HepG2 (cell line): ENCODE measurements around the gene KDM3B. TPM values are rescaled to one million over a fixed set of nuclear protein-coding genes. Genes with fewer than 3 reads are reported as not detected.

Experiments
- ATAC-seq: fragments of 200-7000 bp; cut with Tn5 transposase; 3 replicates; pipeline ENCODE4 v1.9.1; 2020; ENCODE audit warnings: mild to moderate bottlenecking, moderate library complexity
- BruUV-seq: library from RNA; stranded (reverse); fragments of 400-500 nt; replicated peaks from 2 replicates; lab custom pipeline; 2021; lab: Mats Ljungman, UMichigan
- CTCF ChIA-PET: fragments of 300-600 bp; formaldehyde crosslinking; extraction: SDS; loops from one replicate; lab custom pipeline; 2021; ENCODE audit warnings: low total read pairs, inconsistent platforms, low intra/inter-chr PET ratio; lab: Yijun Ruan, JAX
- POLR2A ChIA-PET: fragments of 350-600 bp; sonication (Branson Sonifier 250); formaldehyde crosslinking; loops from one replicate; lab custom pipeline; 2020; ENCODE audit warnings: antibody characterized with exemption, inconsistent platforms; lab: Yijun Ruan, JAX
- DNase-seq: peaks from one replicate; pipeline ENCODE4 v3.0.0-alpha.2; 2015; ENCODE audit warnings: low spot score
- FAIRE-seq: peaks from 3 replicates; lab custom pipeline; 2011; peaks lifted over from hg19 to GRCh38; lab: Jason Lieb, UNC
- H2AFZ ChIP-seq: one replicate; pipeline ENCODE4 v1.6.1; 2011; ENCODE audit warnings: low read length, inconsistent platforms
- H3K27ac ChIP-seq: fragments of 300-600 bp; 3 replicates; pipeline ENCODE4 v1.8.0; 2011; ENCODE audit warnings: mixed run types, mild to moderate bottlenecking, mixed read lengths, low read length, inconsistent platforms; ENCODE audit not compliant: insufficient read depth; ENCODE audit errors: extremely low read length
- H3K27me3 ChIP-seq, 2 experiments: fragments of 200-600 bp in 1 of 2; 2 replicates in 1 of 2; 3 replicates in 1 of 2; pipeline versions ENCODE4 v1.6.0 to v1.8.0; 2011; ENCODE audit warnings: low read length in 2 of 2, mild to moderate bottlenecking in 2 of 2, moderate library complexity in 2 of 2, inconsistent platforms in 1 of 2; ENCODE audit not compliant: insufficient read depth in 2 of 2, control insufficient read depth in 1 of 2
- H3K36me3 ChIP-seq, 2 experiments: fragments of 200-600 bp in 1 of 2; replicated peaks in 1 of 2; 2 replicates in 1 of 2; 3 replicates in 1 of 2; pipeline versions ENCODE4 v1.5.1 to v1.8.0; 2011; ENCODE audit warnings: low read length in 2 of 2, inconsistent platforms in 1 of 2; ENCODE audit not compliant: insufficient read depth in 2 of 2, control insufficient read depth in 1 of 2
- H3K4me1 ChIP-seq: 2 replicates; pipeline ENCODE4 v1.5.1; 2012; ENCODE audit warnings: low read length, inconsistent platforms; ENCODE audit not compliant: insufficient read depth
- H3K4me2 ChIP-seq: 2 replicates; pipeline ENCODE4 v1.6.0; 2011; ENCODE audit warnings: low read depth, low read length, inconsistent platforms
- H3K4me3 ChIP-seq, 3 experiments: fragments of 200-600 bp in 1 of 3; sonication (generic), shearing (Covaris generic) in 1 of 3; replicated peaks in 1 of 3; 2 replicates each; pipeline ENCODE4 v1.5.1; 2011 to 2016; ENCODE audit warnings: low read length in 3 of 3, inconsistent platforms in 2 of 3, low read depth in 2 of 3, mild to moderate bottlenecking in 2 of 3, control low read depth in 1 of 3, mixed read lengths in 1 of 3; ENCODE audit not compliant: insufficient read depth in 1 of 3
- H3K79me2 ChIP-seq: one replicate; pipeline ENCODE4 v1.6.1; 2011; ENCODE audit warnings: low read length, inconsistent platforms; ENCODE audit not compliant: insufficient read depth
- H3K9ac ChIP-seq: 2 replicates; pipeline ENCODE4 v1.6.0; 2011; ENCODE audit warnings: mild to moderate bottlenecking, low read depth, low read length, inconsistent platforms; ENCODE audit not compliant: insufficient read depth
- H3K9me3 ChIP-seq: 2 replicates; pipeline ENCODE4 v1.5.1; 2012; ENCODE audit warnings: mild to moderate bottlenecking, low read length
- H4K20me1 ChIP-seq: 2 replicates; pipeline ENCODE4 v1.6.0; 2011; ENCODE audit warnings: inconsistent platforms, mild to moderate bottlenecking, low read length, moderate library complexity; ENCODE audit not compliant: insufficient read depth
- ATF2 ChIP-seq: sonication (generic); formaldehyde crosslinking; IDR thresholded peaks from 2 replicates; pipeline ENCODE4 v1.4.0; 2020; ENCODE audit warnings: missing genetic modification reagents
- CHCHD3 ChIP-seq: sonication (generic); formaldehyde crosslinking; IDR thresholded peaks from 2 replicates; pipeline ENCODE4 v1.8.0; 2022; ENCODE audit warnings: mild to moderate bottlenecking, missing genetic modification reagents, moderate library complexity
- GLI4 ChIP-seq: sonication (generic); formaldehyde crosslinking; IDR thresholded peaks from 2 replicates; pipeline ENCODE4 v1.5.1; 2020; ENCODE audit warnings: missing genetic modification reagents, mild to moderate bottlenecking, moderate library complexity, borderline replicate concordance
- HES4 ChIP-seq: sonication (generic); formaldehyde crosslinking; IDR thresholded peaks from 2 replicates; pipeline ENCODE4 v1.9.0; 2021; ENCODE audit warnings: mild to moderate bottlenecking, missing genetic modification reagents, borderline replicate concordance
- HINFP ChIP-seq: sonication (generic); formaldehyde crosslinking; IDR thresholded peaks from 2 replicates; pipeline ENCODE4 v1.4.0; 2020; ENCODE audit warnings: low read depth, mild to moderate bottlenecking, missing genetic modification reagents
- IRX3 ChIP-seq: sonication (generic); formaldehyde crosslinking; IDR thresholded peaks from 2 replicates; pipeline ENCODE4 v1.8.1; 2023; ENCODE audit warnings: mild to moderate bottlenecking, low read depth, missing genetic modification reagents, borderline replicate concordance
- MAFF ChIP-seq: IDR thresholded peaks from 2 replicates; pipeline ENCODE4 v1.6.1; 2011; ENCODE audit warnings: low read depth, low read length, improper control_type of control experiment
- ONECUT2 ChIP-seq: sonication (generic); formaldehyde crosslinking; IDR thresholded peaks from 2 replicates; pipeline ENCODE4 v1.4.0; 2020; ENCODE audit warnings: missing genetic modification reagents
- PAX8 ChIP-seq: sonication (generic); formaldehyde crosslinking; IDR thresholded peaks from 2 replicates; pipeline ENCODE4 v1.8.0; 2022; ENCODE audit warnings: mild to moderate bottlenecking, missing genetic modification reagents, borderline replicate concordance
- POLR2A ChIP-seq, 2 experiments: IDR thresholded peaks; 2 replicates each; pipeline ENCODE4 v1.6.1; 2011; ENCODE audit warnings: low read depth in 2 of 2, low read length in 2 of 2, mild to moderate bottlenecking in 1 of 2, moderate library complexity in 1 of 2; ENCODE audit not compliant: insufficient read depth in 1 of 2
- POLR2AphosphoS5 ChIP-seq: IDR thresholded peaks from 2 replicates; pipeline ENCODE4 v1.6.1; 2012; ENCODE audit warnings: low read depth, low read length
- PRDM4 ChIP-seq: sonication (generic); formaldehyde crosslinking; IDR thresholded peaks from 2 replicates; pipeline ENCODE4 v1.9.0; 2021; ENCODE audit warnings: missing genetic modification reagents, borderline replicate concordance
- SALL2 ChIP-seq: sonication (generic); formaldehyde crosslinking; IDR thresholded peaks from 2 replicates; pipeline ENCODE4 v1.8.1; 2023; ENCODE audit warnings: mild to moderate bottlenecking, missing genetic modification reagents, inconsistent platforms
- TMF1 ChIP-seq: sonication (generic); formaldehyde crosslinking; IDR thresholded peaks from 2 replicates; pipeline ENCODE4 v1.8.1; 2022; ENCODE audit warnings: low read depth, missing genetic modification reagents
- ZBTB21 ChIP-seq: sonication (generic); formaldehyde crosslinking; IDR thresholded peaks from 2 replicates; pipeline ENCODE4 v1.4.0; 2020; ENCODE audit warnings: missing genetic modification reagents
- ZFP1 ChIP-seq: IDR thresholded peaks from 2 replicates; pipeline ENCODE4 v1.6.1; 2016
- ZGPAT ChIP-seq: IDR thresholded peaks from 2 replicates; pipeline ENCODE4 v1.6.1; 2016; ENCODE audit warnings: mild to moderate bottlenecking
- ZNF775 ChIP-seq: sonication (generic); formaldehyde crosslinking; IDR thresholded peaks from 2 replicates; pipeline ENCODE4 v1.4.0; 2020; ENCODE audit warnings: missing genetic modification reagents, mild to moderate bottlenecking, moderate library complexity, borderline replicate concordance
- ZNF878 ChIP-seq: sonication (generic); formaldehyde crosslinking; IDR thresholded peaks from 2 replicates; pipeline ENCODE4 v1.8.1; 2023; ENCODE audit warnings: mild to moderate bottlenecking, missing genetic modification reagents, moderate library complexity
- WGBS: methylation state at CpG from one replicate; pipeline ENCODE4 v1.1.6; 2017; ENCODE audit warnings: low lambda C conversion rate; 5-methylcytosine and 5-hydroxymethylcytosine counted together
- in situ Hi-C: cut with HindIII; loops from 2 replicates; pipeline ENCODE4 v1.10.0; 2017; ENCODE audit warnings: low pct_unique_long_range_greater_than_20kb; ENCODE audit not compliant: extremely low pct_ligation_motif_present
- intact Hi-C: fragments of 100-400 bp; cut with micrococcal nuclease; formaldehyde crosslinking; loops from one replicate; pipeline ENCODE4 v1.10.0; 2022; ENCODE audit not compliant: unreplicated experiment
- polyA plus RNA-seq, 8 experiments: library from polyadenylated mRNA; depleted of rRNA in 3 of 8; stranded (reverse) in 7 of 8; unstranded in 1 of 8; fragments of >200 nt; fragmentation: Illumina TruSeq in 4 of 8; extraction: Trizol in 4 of 8; gene quantifications; 2 replicates each; pipeline versions ENCODE4 v1.2.1 to v1.2.3, GENCODE V29; 2011 to 2016; ENCODE audit warnings: low read depth in 4 of 8, missing spikeins in 1 of 8, mixed read lengths in 1 of 8; ENCODE audit not compliant: insufficient read depth in 1 of 8
- total RNA-seq, 5 experiments: library from RNA; depleted of rRNA; stranded (reverse); fragments of >200 nt; fragmentation: Illumina TruSeq; extraction: Trizol; gene quantifications; 2 replicates each; pipeline ENCODE4 v1.2.3, GENCODE V29; 2016; ENCODE audit warnings: low read depth in 1 of 5

Gene KDM3B
- total and polyA plus RNA-seq, 2 of the 13 experiments (the other 11 are each of a cell fraction or from before 2014, with no cell fraction given), result 19.7 to 34.3 TPM

GRCh38 chr5:138359621-138360020 lies 7.1 kb downstream of the KDM3B start:
- H3K36me3 ChIP-seq, result no peaks in the 10 kb centered on the region; a peak in 2 of 5 replicates
- no peak overlapping the region for H3K27ac ChIP-seq
- ChIA-PET POLR2A (no interaction called here), CTCF (no interaction called here)
- no peak for DNase-seq
- no peak overlapping the region for H3K4me2 ChIP-seq
- FAIRE-seq, result no peak
- H3K9ac ChIP-seq, result no peak overlapping the region
- 94% methylated on average over 3 of the region's 3 CpGs for WGBS
- peaks cover 14% of the 10 kb centered on the region for H4K20me1 ChIP-seq
- in situ Hi-C loops (no loop called here), intact Hi-C loops (no loop called here)
- no peaks in the 10 kb centered on the region for H3K9me3 ChIP-seq
- no peak for ATAC-seq
- H3K27me3 ChIP-seq, result no peaks in the 10 kb centered on the region; a peak in 1 of 5 replicates
- no peak overlapping the region for H3K4me3 ChIP-seq
- no TSS peak for BruUV-seq
- peaks cover 83% of the 10 kb centered on the region for H3K79me2 ChIP-seq
- H2AFZ ChIP-seq, result no peak overlapping the region
- H3K4me1 ChIP-seq, result peaks cover 14% of the 10 kb centered on the region
- no peak for TF ChIP-seq MAFF
- TF ChIP-seq TMF1 (CRISPR knock-in tag), result no peak
- TF ChIP-seq ZNF775 (CRISPR knock-in tag), result no peak
- TF ChIP-seq HES4 (CRISPR knock-in tag), result no peak
- TF ChIP-seq PRDM4 (CRISPR knock-in tag), result no peak
- TF ChIP-seq ATF2 (CRISPR knock-in tag), result no peak
- no peak for TF ChIP-seq ZFP1 (CRISPR knock-in tag)
- TF ChIP-seq GLI4, result no peak
- TF ChIP-seq HINFP (CRISPR knock-in tag), result no peak
- TF ChIP-seq POLR2AphosphoS5, result no peak
- no peak for TF ChIP-seq SALL2 (CRISPR knock-in tag)
- TF ChIP-seq IRX3 (CRISPR knock-in tag), result no peak
- TF ChIP-seq CHCHD3, result no peak
- no peak for TF ChIP-seq ONECUT2 (CRISPR knock-in tag)
- no peak for TF ChIP-seq ZBTB21 (CRISPR knock-in tag)
- TF ChIP-seq POLR2A (IDR thresholded peaks at IDR 0.05; ENCODE audit: insufficient read depth in 1 of 2, low read depth in 2 of 2, low read length in 2 of 2), result no peak
- TF ChIP-seq ZGPAT (CRISPR knock-in tag), result no peak
- TF ChIP-seq ZNF878 (CRISPR knock-in tag), result no peak
- TF ChIP-seq PAX8, result no peak
